ENCODE results near the gene SCN9A.
A peak's percentile ranks its signal among the peaks of the same experiment; 100 is the strongest.

The SCN9A gene

DNA sequence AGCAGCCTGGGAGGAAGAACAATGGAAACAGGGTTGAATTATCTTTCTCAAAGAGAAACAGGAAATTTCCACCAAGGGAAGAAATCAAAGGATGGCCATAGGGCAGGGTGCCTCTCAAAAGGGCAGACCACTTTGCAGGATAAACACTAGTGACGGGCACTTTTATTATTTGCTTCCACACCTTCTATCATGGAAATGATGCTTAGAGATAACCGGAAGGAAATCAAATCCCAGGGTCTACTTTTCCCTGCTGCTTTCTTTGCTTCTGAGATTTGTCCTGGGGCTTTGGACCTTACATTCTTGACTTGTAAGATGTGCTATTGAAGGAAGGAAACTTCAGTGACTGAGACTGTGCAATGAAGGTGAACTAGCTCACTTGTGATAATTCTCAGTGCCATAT lies 1.1 kb upstream of the SCN9A start:
- H3K27ac ChIP-seq (ENCODE audit: low read depth, low read length) = no peak overlapping the region
- H3K4me1 ChIP-seq (ENCODE audit: control insufficient read depth in 5 of 5, insufficient read depth in 5 of 5, low read length in 5 of 5) = peaks cover 4 to 20% (median 18%) of the 10 kb centered on the region in 5 donors
- H3K4me3 ChIP-seq (ENCODE audit: low read depth in 1 of 5, low read length in 5 of 5) = peak overlapping the region; percentile 64 to 86 (median 76)

DNA sequence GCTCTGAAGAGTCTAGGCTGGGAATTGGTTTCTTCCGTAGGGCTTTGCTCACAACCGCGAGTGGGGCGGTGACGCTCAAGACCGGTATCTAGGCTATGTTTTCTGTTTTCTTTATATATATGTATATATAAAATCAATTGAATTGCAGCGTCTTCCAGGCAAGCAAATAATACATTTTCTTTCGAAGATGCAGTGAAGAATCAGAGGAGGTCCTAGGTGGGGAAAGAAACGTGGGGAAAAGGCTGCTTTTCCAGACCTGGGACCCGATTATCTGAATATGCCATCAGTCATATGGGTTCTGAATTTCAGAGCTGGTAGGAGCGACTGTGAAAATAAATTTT lies 714 bp upstream of the SCN9A start:
- H3K4me1 ChIP-seq (ENCODE audit: control insufficient read depth in 5 of 5, insufficient read depth in 5 of 5, low read length in 5 of 5) = peaks cover 4 to 20% (median 18%) of the 10 kb centered on the region in 5 donors
- H3K4me3 ChIP-seq (ENCODE audit: low read depth in 1 of 5, low read length in 5 of 5) = peak overlapping the region; percentile 64 to 86 (median 76)
- H3K27ac ChIP-seq (ENCODE audit: low read depth, low read length) = no peak overlapping the region
- H3K27me3 ChIP-seq (ENCODE audit: control insufficient read depth in 5 of 5, insufficient read depth in 4 of 5, low read length in 5 of 5) = peaks cover 0 to 3% (median 2%) of the 10 kb centered on the region in 5 donors
- peak overlapping the region in 2 of 5 donors; percentile 18 to 62 for H3K9ac ChIP-seq (ENCODE audit: low read length in 5 of 5)
- H3K36me3 ChIP-seq (ENCODE audit: control insufficient read depth in 5 of 5, insufficient read depth in 5 of 5, low read length in 5 of 5) = no peaks in the 10 kb centered on the region
- no peaks in the 10 kb centered on the region for H3K9me3 ChIP-seq (ENCODE audit: control insufficient read depth in 5 of 5, low read length in 5 of 5)

More for the DNA sequence above, 1.1 kb upstream of the SCN9A start:
- H3K27me3 ChIP-seq (ENCODE audit: control insufficient read depth in 5 of 5, insufficient read depth in 4 of 5, low read length in 5 of 5) = peaks cover 0 to 3% (median 2%) of the 10 kb centered on the region in 5 donors
- no peaks in the 10 kb centered on the region for H3K9me3 ChIP-seq (ENCODE audit: control insufficient read depth in 5 of 5, low read length in 5 of 5)
- no peaks in the 10 kb centered on the region for H3K36me3 ChIP-seq (ENCODE audit: control insufficient read depth in 5 of 5, insufficient read depth in 5 of 5, low read length in 5 of 5)
- H3K9ac ChIP-seq (ENCODE audit: low read length in 5 of 5) = no peak overlapping the region

DNA sequence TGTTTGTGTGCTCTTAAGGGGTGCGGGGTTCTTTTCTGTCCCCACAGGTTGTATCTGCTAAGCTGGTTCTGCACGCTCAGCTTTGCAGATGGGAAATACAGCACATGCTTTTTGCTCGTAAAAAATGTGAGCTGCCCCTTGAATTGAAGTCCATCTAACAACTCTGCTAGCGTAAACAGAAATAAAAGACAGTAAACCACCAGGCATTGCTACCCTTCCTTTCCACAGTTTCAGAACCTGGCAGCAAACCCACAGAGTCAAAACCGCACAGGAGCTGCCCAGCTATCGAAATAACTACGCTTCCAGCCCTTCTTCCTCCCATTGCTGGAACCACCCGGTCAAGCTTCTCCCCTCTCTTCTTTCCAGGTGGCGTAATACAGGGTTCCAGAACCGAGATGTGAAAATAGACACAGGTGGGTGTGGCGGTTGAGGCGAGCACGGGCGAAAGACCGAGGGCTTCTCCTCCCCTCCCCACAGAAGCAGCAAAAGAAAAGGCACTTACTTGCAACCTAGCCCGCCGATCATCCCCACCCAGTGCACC lies 479 bp downstream of the SCN9A start:
- Histone ChIP-seq H3K4me3 (ENCODE audit: low read depth in 1 of 5, low read length in 5 of 5) (peak overlapping the region; percentile 64 to 86 (median 76)), H3K27ac (ENCODE audit: low read depth, low read length) (no peak overlapping the region), H3K4me1 (ENCODE audit: control insufficient read depth in 5 of 5, insufficient read depth in 5 of 5, low read length in 5 of 5) (peaks cover 4 to 20% (median 18%) of the 10 kb centered on the region in 5 donors), H3K27me3 (ENCODE audit: control insufficient read depth in 5 of 5, insufficient read depth in 4 of 5, low read length in 5 of 5) (peaks cover 0 to 3% (median 2%) of the 10 kb centered on the region in 5 donors), H3K9me3 (ENCODE audit: control insufficient read depth in 5 of 5, low read length in 5 of 5) (no peaks in the 10 kb centered on the region), H3K9ac (ENCODE audit: low read length in 5 of 5) (peak overlapping the region in 2 of 5 donors; percentile 53 to 68), H3K36me3 (ENCODE audit: control insufficient read depth in 5 of 5, insufficient read depth in 5 of 5, low read length in 5 of 5) (no peaks in the 10 kb centered on the region)

DNA sequence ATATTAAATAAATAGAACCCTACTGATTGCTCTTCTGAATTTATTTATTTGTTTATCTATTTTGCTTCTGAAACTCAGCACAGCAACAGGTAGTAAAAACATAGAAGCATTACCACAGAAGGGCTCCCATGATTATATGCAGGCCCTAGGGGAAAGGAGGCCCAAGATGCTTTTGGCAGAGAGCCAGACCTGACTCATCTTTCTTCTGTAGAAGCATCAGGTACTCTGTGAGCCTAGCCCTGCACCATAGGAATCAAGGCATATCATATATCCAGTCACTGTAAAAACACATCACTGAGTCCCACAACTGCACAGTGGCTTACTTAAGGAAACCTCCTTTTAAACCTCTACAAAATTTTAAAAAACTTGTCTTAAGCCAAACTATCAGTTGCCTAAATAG lies 1.8 kb downstream of the SCN9A start:
- H3K4me1 ChIP-seq (ENCODE audit: control insufficient read depth in 5 of 5, insufficient read depth in 5 of 5, low read length in 5 of 5) = peaks cover 4 to 20% (median 18%) of the 10 kb centered on the region in 5 donors
- peaks cover 0 to 3% (median 2%) of the 10 kb centered on the region in 5 donors for H3K27me3 ChIP-seq (ENCODE audit: control insufficient read depth in 5 of 5, insufficient read depth in 4 of 5, low read length in 5 of 5)
- H3K4me3 ChIP-seq (ENCODE audit: low read depth in 1 of 5, low read length in 5 of 5) = no peak overlapping the region
- H3K9ac ChIP-seq (ENCODE audit: low read length in 5 of 5) = no peak overlapping the region
- H3K27ac ChIP-seq (ENCODE audit: low read depth, low read length) = no peak overlapping the region
- no peaks in the 10 kb centered on the region for H3K9me3 ChIP-seq (ENCODE audit: control insufficient read depth in 5 of 5, low read length in 5 of 5)
- no peaks in the 10 kb centered on the region for H3K36me3 ChIP-seq (ENCODE audit: control insufficient read depth in 5 of 5, insufficient read depth in 5 of 5, low read length in 5 of 5)

DNA sequence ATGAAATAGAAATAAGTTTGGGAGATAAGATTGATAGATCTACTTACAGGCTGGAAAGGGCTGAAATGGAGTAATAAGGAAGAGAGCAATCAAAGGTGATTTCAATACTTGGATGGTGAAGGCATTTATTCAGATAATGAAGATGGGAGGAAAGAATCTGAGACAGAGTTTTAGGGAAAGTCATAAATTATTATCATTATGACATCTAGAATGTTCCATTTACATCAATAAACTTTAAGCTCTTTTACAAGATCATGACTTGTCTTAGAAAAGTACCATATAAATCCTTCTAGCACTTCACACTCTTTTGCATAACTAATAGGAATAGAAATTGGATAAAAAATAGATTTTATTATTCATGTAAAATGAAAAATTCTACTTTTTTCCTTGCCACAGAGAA lies 2.2 kb downstream of the SCN9A start:
- peaks cover 0 to 3% (median 2%) of the 10 kb centered on the region in 5 donors for H3K27me3 ChIP-seq (ENCODE audit: control insufficient read depth in 5 of 5, insufficient read depth in 4 of 5, low read length in 5 of 5)
- H3K9me3 ChIP-seq (ENCODE audit: control insufficient read depth in 5 of 5, low read length in 5 of 5) = no peaks in the 10 kb centered on the region
- no peak overlapping the region for H3K4me3 ChIP-seq (ENCODE audit: low read depth in 1 of 5, low read length in 5 of 5)
- no peak overlapping the region for H3K27ac ChIP-seq (ENCODE audit: low read depth, low read length)
- H3K36me3 ChIP-seq (ENCODE audit: control insufficient read depth in 5 of 5, insufficient read depth in 5 of 5, low read length in 5 of 5) = no peaks in the 10 kb centered on the region
- H3K9ac ChIP-seq (ENCODE audit: low read length in 5 of 5) = no peak overlapping the region
- H3K4me1 ChIP-seq (ENCODE audit: control insufficient read depth in 5 of 5, insufficient read depth in 5 of 5, low read length in 5 of 5) = peaks cover 4 to 20% (median 18%) of the 10 kb centered on the region in 5 donors

DNA sequence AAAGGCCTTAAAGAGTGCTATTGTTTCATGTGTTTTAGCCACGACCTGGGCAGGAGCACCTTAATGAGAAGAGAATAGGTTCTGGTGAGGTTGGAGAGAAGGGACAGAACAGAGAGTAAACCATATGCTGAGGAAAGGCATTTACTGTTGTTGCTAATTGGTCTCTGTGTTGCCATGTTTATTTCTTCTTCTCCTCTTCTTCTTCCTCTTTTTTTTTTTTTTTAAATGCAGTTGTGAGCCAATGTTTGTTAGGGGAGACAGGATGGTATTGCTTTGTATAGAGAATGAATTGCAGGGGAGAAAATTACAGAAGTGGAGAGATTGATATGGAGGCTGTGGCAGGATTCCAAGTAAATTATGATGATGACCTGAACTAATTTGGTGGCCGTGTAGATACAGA lies 2.6 kb downstream of the SCN9A start:
- Histone ChIP-seq H3K9me3 (ENCODE audit: control insufficient read depth in 5 of 5, low read length in 5 of 5) (no peaks in the 10 kb centered on the region), H3K9ac (ENCODE audit: low read length in 5 of 5) (no peak overlapping the region), H3K4me3 (ENCODE audit: low read depth in 1 of 5, low read length in 5 of 5) (no peak overlapping the region), H3K4me1 (ENCODE audit: control insufficient read depth in 5 of 5, insufficient read depth in 5 of 5, low read length in 5 of 5) (peaks cover 4 to 20% (median 18%) of the 10 kb centered on the region in 5 donors), H3K36me3 (ENCODE audit: control insufficient read depth in 5 of 5, insufficient read depth in 5 of 5, low read length in 5 of 5) (no peaks in the 10 kb centered on the region), H3K27ac (ENCODE audit: low read depth, low read length) (no peak overlapping the region), H3K27me3 (ENCODE audit: control insufficient read depth in 5 of 5, insufficient read depth in 4 of 5, low read length in 5 of 5) (peaks cover 0 to 3% (median 2%) of the 10 kb centered on the region in 5 donors)

DNA sequence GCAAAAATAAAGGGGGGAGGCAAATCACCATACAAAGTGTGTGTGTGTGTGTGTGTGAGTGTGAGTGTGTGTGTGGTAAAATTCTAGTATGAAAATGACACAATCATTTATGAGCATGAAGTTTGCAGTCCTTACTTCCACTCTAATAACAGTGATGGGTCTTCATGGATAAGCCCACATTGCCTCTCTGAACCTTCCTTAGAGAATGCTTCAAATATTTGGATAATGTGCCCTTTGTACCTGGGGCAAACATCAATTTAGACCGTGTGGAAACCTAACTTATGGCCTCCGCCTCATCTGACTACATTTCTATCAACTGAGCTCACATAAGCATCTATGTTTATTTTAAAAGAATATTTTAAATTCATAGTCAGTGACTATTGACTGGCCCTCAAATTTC lies 3.7 kb downstream of the SCN9A start:
- no peaks in the 10 kb centered on the region for H3K36me3 ChIP-seq (ENCODE audit: control insufficient read depth in 5 of 5, insufficient read depth in 5 of 5, low read length in 5 of 5)
- H3K9ac ChIP-seq (ENCODE audit: low read length in 5 of 5) = no peak overlapping the region
- H3K4me1 ChIP-seq (ENCODE audit: control insufficient read depth in 5 of 5, insufficient read depth in 5 of 5, low read length in 5 of 5) = peaks cover 4 to 20% (median 18%) of the 10 kb centered on the region in 5 donors
- no peaks in the 10 kb centered on the region for H3K9me3 ChIP-seq (ENCODE audit: control insufficient read depth in 5 of 5, low read length in 5 of 5)
- H3K4me3 ChIP-seq (ENCODE audit: low read depth in 1 of 5, low read length in 5 of 5) = no peak overlapping the region
- H3K27me3 ChIP-seq (ENCODE audit: control insufficient read depth in 5 of 5, insufficient read depth in 4 of 5, low read length in 5 of 5) = peaks cover 0 to 3% (median 2%) of the 10 kb centered on the region in 5 donors
- H3K27ac ChIP-seq (ENCODE audit: low read depth, low read length) = no peak overlapping the region

DNA sequence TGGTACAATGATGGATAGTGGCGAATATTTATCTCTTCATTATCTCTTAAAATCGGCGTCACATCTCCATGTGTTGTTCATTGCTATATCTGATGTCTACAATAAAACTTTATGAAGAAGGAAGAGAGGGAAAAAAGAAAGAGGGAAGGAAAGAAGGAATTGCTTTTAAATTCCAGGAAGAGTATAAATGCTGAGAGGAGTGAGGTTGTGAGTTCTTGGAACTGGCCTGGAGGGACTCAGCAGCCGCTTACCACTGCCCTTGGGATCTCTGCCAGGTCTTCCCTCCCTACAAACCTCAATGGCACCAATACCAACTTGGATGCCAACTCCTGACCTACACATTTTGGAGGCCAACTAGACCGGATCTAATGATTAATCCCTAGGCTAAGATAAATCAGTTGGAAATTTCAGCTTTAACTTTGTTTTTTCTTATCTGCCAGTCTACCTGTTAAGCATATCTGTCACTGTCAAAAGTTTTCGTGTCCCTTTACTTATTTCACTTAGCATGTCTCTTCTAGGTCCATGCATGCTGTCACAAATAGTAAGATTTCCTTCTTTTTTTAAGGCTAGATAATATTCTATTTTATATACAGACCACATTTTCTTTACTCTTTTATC lies 9.8 kb downstream of the SCN9A start:
- no peak overlapping the region for H3K27ac ChIP-seq (ENCODE audit: low read depth, low read length)
- H3K36me3 ChIP-seq (ENCODE audit: control insufficient read depth in 5 of 5, insufficient read depth in 5 of 5, low read length in 5 of 5) = no peaks in the 10 kb centered on the region
- no peaks in the 10 kb centered on the region for H3K4me1 ChIP-seq (ENCODE audit: control insufficient read depth in 5 of 5, insufficient read depth in 5 of 5, low read length in 5 of 5)
- H3K9ac ChIP-seq (ENCODE audit: low read length in 5 of 5) = no peak overlapping the region
- no peak overlapping the region for H3K4me3 ChIP-seq (ENCODE audit: low read depth in 1 of 5, low read length in 5 of 5)
- no peaks in the 10 kb centered on the region for H3K27me3 ChIP-seq (ENCODE audit: control insufficient read depth in 5 of 5, insufficient read depth in 4 of 5, low read length in 5 of 5)
- no peaks in the 10 kb centered on the region for H3K9me3 ChIP-seq (ENCODE audit: control insufficient read depth in 5 of 5, low read length in 5 of 5)

DNA sequence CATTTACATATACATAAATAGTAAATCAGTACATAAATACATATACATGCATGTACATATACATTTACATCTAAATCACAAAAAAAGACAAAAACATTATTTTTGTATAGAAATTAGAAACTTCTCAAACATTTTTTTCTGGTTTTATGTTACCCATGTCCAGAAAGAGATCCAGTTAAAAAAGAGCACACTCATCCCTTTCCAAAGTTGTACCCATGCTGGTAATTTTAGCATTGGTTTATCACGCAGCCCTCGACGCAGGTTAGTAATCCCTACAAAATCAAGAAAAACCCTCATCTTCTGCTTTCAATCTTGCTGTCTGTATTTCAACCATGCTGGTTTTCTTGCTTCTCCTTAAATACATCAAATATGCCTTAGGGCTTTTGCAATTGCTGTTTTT lies 10.5 kb downstream of the SCN9A start:
- no peak overlapping the region for H3K27ac ChIP-seq (ENCODE audit: low read depth, low read length)
- no peaks in the 10 kb centered on the region for H3K4me1 ChIP-seq (ENCODE audit: control insufficient read depth in 5 of 5, insufficient read depth in 5 of 5, low read length in 5 of 5)
- H3K27me3 ChIP-seq (ENCODE audit: control insufficient read depth in 5 of 5, insufficient read depth in 4 of 5, low read length in 5 of 5) = no peaks in the 10 kb centered on the region
- H3K4me3 ChIP-seq (ENCODE audit: low read depth in 1 of 5, low read length in 5 of 5) = no peak overlapping the region
- no peaks in the 10 kb centered on the region for H3K36me3 ChIP-seq (ENCODE audit: control insufficient read depth in 5 of 5, insufficient read depth in 5 of 5, low read length in 5 of 5)
- no peaks in the 10 kb centered on the region for H3K9me3 ChIP-seq (ENCODE audit: control insufficient read depth in 5 of 5, low read length in 5 of 5)
- H3K9ac ChIP-seq (ENCODE audit: low read length in 5 of 5) = no peak overlapping the region

DNA sequence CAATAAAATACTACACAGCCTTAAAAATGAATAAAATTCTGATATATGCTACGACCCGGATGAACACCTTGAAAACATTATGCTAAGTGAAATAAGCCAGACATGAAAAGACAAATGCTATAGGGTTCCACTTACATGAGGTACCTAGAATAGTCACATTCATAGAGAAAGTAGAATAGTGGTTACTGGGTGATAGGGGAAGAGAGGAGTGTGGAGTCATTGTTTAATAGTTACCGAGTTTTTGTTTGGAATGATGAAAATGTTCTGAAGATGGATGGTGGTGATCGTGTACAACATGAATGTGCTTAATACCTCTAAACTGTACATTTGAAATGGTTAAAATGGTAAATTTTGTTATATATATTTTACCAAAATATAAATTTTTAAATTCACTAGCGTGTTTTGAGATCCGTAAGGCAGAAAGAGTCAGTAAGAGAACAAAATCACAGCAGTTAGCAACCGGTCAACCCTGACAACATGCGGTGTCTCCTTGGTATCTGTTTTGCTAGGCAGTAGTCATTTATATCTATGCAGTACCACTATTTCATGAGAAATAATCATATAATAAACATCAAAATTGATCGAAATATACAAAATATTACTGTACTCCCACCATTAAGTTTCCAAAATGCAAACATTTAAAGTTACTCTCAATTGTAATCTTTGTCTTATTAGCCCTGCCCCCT lies 11.1 kb downstream of the SCN9A start:
- Histone ChIP-seq H3K9me3 (ENCODE audit: control insufficient read depth in 5 of 5, low read length in 5 of 5) (no peaks in the 10 kb centered on the region), H3K4me1 (ENCODE audit: control insufficient read depth in 5 of 5, insufficient read depth in 5 of 5, low read length in 5 of 5) (no peaks in the 10 kb centered on the region), H3K27me3 (ENCODE audit: control insufficient read depth in 5 of 5, insufficient read depth in 4 of 5, low read length in 5 of 5) (no peaks in the 10 kb centered on the region), H3K36me3 (ENCODE audit: control insufficient read depth in 5 of 5, insufficient read depth in 5 of 5, low read length in 5 of 5) (no peaks in the 10 kb centered on the region), H3K9ac (ENCODE audit: low read length in 5 of 5) (no peak overlapping the region), H3K4me3 (ENCODE audit: low read depth in 1 of 5, low read length in 5 of 5) (no peak overlapping the region), H3K27ac (ENCODE audit: low read depth, low read length) (no peak overlapping the region)
